Cardiac fibroblast (primary cell): ENCODE results near the gene PPP1R9A.

Experiments used
- DNase-seq, 2 donors: peaks; one replicate each; pipeline versions ENCODE4 v3.0.0 to v3.0.0-alpha.2; 2010; ENCODE audit warnings: low read depth in 2 of 2
- H3K4me3 ChIP-seq, 2 donors: replicated peaks in 1 of 2; 1 replicate in 1 of 2; 2 replicates in 1 of 2; pipeline ENCODE4 v1.5.1; 2011; ENCODE audit warnings: low read depth in 2 of 2, low read length in 2 of 2, mild to moderate bottlenecking in 2 of 2, moderate library complexity in 1 of 2
- TF ChIP-seq, protein P1 (sequence below): IDR thresholded peaks from one replicate; pipeline ENCODE4 v1.5.1; 2011; ENCODE audit warnings: low read depth, mild to moderate bottlenecking, low read length, inconsistent platforms

The PPP1R9A gene

DNA sequence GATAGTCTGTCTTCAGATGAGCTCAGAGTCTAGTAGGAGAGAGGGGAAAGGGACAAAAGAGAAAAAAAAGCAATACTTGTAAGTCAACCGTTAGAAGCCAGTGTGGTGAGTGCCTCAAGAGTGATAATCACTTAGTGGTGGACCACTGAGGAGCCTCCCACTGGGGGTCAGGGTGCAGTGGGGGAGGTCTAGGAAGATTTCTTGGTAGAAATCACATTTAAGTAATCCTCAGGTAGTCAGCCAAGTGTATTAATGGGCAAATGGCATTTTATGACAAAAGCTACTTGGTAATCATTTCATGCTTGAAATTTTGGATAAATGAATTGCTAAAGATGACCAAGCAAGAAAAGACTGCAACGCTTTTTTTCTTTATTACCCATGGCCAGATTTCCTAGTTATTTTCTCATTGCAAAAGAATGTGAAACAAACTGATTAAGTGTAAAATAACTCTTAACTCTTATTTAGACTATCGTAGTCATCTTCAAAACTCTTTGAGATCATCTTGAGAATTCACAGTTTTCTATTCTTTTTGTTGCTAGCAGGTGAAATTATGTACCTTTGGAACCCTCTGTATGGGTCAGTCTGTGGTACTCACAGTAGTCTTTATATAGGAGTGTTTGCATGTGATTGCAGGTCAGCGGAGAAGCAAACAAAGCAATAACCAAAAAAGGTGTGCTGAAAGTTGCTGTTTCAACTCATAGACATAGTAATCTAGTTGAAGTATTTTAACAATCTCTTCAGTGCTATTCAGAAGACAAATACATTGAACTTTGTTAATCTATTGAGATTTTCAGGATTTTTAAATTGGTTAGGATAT lies 63.9 kb downstream of the PPP1R9A start:
- H3K4me3 ChIP-seq = no peak overlapping the region
- TF ChIP-seq, protein P1, sequence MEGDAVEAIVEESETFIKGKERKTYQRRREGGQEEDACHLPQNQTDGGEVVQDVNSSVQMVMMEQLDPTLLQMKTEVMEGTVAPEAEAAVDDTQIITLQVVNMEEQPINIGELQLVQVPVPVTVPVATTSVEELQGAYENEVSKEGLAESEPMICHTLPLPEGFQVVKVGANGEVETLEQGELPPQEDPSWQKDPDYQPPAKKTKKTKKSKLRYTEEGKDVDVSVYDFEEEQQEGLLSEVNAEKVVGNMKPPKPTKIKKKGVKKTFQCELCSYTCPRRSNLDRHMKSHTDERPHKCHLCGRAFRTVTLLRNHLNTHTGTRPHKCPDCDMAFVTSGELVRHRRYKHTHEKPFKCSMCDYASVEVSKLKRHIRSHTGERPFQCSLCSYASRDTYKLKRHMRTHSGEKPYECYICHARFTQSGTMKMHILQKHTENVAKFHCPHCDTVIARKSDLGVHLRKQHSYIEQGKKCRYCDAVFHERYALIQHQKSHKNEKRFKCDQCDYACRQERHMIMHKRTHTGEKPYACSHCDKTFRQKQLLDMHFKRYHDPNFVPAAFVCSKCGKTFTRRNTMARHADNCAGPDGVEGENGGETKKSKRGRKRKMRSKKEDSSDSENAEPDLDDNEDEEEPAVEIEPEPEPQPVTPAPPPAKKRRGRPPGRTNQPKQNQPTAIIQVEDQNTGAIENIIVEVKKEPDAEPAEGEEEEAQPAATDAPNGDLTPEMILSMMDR = no peak
- DNase-seq = no peak

DNA sequence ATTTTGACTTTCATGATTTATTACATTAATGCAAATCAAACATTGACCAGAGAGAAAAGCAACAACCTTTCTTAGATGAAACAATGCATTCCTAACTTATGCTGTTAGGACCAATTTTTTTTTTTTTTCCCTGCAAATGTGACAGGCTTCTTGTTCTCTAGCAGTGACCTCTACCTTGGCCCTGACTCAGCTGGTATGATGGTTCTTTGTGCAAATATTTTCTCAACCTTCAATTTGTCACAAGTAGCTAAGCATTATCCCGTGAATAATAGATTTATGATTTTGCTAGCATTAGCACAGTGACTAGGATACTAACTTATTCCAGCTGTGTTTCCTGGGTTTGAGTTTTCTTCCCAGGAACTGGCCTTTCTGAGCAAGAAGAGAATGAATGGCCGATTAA lies 64.9 kb downstream of the PPP1R9A start:
- DNase-seq = peak in 1 of 2 donors; percentile 21
- TF ChIP-seq, protein P1 = no peak

DNA sequence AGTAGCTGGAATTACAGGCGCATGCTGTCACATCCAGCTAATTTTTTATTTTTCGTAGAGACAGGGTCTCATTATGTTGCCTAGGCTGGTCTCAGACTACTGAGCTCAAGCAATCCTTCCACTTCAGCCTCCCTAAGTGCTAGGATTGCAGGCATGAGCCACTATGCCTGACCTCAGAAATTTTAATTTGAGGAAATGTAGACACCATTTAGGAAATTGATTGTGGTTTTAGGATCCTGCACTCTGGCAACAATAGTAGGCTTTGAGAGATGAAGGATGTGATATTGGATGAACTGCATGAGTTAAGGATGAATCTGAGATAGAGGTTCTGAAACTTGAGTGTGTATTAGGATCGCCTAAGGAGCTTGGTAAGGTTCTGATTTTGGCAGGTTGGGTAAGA lies 66.5 kb downstream of the PPP1R9A start:
- no peak overlapping the region for H3K4me3 ChIP-seq
- DNase-seq = no peak
- TF ChIP-seq, protein P1 = no peak

More for the DNA sequence above, 64.9 kb downstream of the PPP1R9A start:
- no peak overlapping the region for H3K4me3 ChIP-seq

DNA sequence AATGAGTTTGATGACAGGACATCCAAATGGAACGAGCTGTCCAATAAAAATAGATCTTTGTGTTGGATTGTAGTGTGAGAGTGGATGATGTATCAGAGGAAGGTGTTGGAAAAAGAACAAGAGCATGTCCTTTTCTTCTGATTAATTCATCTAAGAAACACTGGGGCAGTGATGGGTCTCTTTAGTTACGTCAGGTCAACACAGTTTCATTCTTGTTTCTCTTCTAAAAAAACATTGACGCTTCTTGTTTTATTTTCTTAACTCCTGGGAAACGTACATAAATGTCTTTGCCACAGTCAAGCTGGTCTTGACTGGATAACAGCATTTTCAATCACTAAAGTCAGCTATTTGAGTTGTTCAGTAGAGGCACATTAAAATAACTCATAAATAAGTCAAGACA lies 67.0 kb downstream of the PPP1R9A start:
- no peak overlapping the region for H3K4me3 ChIP-seq
- TF ChIP-seq, protein P1 = no peak
- no peak for DNase-seq

DNA sequence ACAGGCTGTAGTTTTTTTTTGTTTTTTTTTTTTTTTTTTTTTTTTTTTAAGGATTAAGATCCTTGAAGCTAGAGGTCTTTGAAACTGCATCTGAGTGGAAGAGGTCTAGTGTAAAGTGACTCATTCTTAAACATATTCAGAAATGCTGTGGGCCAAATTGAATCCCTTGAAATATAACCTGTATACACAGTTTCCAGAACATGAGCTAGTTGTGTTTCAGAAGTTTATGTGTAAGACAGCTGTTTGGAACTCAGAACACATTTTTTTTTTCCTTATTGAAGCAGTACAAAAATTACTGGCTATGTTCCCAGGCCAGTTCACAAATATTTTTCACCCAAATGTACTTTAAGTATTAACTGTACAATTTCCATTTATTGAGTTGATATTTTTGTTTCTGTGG lies 67.9 kb downstream of the PPP1R9A start:
- no peak overlapping the region for H3K4me3 ChIP-seq
- DNase-seq = peak; percentile 11 to 44
- TF ChIP-seq, protein P1 = no peak

DNA sequence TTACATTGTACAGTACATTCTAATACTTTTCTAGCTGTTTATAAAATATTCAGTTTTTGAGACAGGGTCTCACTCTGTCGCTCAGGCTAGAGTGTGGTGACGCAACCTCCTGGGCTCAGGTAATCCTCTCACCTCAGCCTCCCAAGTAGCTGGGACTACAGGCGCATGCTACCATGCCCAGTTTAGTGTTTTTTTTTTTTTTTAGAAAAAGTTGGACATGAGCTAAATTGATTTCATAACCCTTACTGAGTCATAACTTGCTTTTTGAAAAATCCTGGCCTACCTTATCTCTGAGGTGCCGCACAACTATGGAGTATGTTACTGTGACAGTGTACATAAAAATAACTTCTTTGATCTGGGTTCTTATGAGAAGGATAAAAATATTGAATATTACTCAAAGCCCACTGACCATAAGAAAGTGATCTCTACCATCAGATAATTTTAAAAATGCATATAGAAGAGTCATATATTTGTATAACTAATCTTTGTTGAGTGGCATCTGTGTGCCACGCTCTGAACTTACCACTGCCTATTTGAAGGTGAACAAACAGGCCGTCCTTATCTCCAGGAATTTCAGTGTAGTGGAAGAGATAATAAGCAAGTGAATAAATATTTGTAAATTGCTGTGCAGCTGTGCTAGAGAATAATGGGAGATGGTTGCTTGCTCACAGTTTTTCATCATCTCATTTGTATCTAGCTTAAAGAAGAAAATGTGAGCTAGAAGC lies 73.2 kb downstream of the PPP1R9A start:
- DNase-seq = peak; percentile 13 to 47
- no peak overlapping the region for H3K4me3 ChIP-seq
- TF ChIP-seq, protein P1 = no peak
